ENCODE data around the gene ZNF543. TPM values are rescaled to one million over a fixed set of nuclear protein-coding genes. Genes with fewer than 3 reads are reported as not detected.
"Not testable (repeated sequence)": the region's sequence is repeated elsewhere in the genome, so short reads cannot be mapped to it uniquely, and the experiment has no call there.

ZNF543 gene
- total RNA-seq = 10 to 100 TPM in 1 of 6 donors, 1 to 10 TPM in 5; 3.4 to 10.5 (median 6.0) TPM

GRCh38 chr19:57320180-57321084, at the start of gene ZNF543:
TSS of gene ZNF543 (plus strand) at chr19:57320472. CDS start at chr19:57320854, 382 bp downstream.
- Histone ChIP-seq H3K4me3 (peak within 1 kb of the TSS; percentile 46 to 97 (median 86)), H3K9me3 (peaks cover 0 to 6% (median 3%) of the 10 kb centered on the region in 4 donors), H3K36me3 (peaks cover 4 to 22% (median 22%) of the 10 kb centered on the region in 4 donors), H3K27me3 (peaks cover 0 to 4% (median 0%) of the 10 kb centered on the region in 4 donors), H3K27ac (peak within 1 kb of the TSS; percentile 82 to 92 (median 88)), H3K4me1 (peaks cover 14 to 23% (median 18%) of the 10 kb centered on the region in 4 donors)
- WGBS, 2 donors = 1% methylated on average over 18 to 50 of the region's 71 CpGs
- DNase-seq (peak; percentile 96 to 98), ATAC-seq (ENCODE audit: low FRiP score in 2 of 2) (peak; percentile 99)
- TF ChIP-seq CTCF (IDR thresholded peaks at IDR 0.05) (peak in 1 of 6 experiments; percentile 22), POLR2A (IDR thresholded peaks at IDR 0.05) (peak; percentile 54 to 78 (median 58)), EP300 (IDR thresholded peaks at IDR 0.05) (no peak), POLR2AphosphoS5 (IDR thresholded peaks at IDR 0.05) (peak; percentile 88 to 91)

GRCh38 chr19:57271280-57271679, 49.0 kb upstream of the ZNF543 start:
- TF ChIP-seq POLR2AphosphoS5 (IDR thresholded peaks at IDR 0.05) (no peak), EP300 (IDR thresholded peaks at IDR 0.05) (no peak), POLR2A (IDR thresholded peaks at IDR 0.05) (no peak), CTCF (IDR thresholded peaks at IDR 0.05) (no peak)
- no peak for ATAC-seq (ENCODE audit: low FRiP score in 2 of 2)
- Histone ChIP-seq H3K4me1 (no peaks in the 10 kb centered on the region), H3K9me3 (no peaks in the 10 kb centered on the region), H3K27ac (no peak overlapping the region), H3K27me3 (no peaks in the 10 kb centered on the region), H3K36me3 (peaks cover 0 to 6% (median 4%) of the 10 kb centered on the region in 4 donors), H3K4me3 (no peak overlapping the region)
- 95 to 97% methylated on average over 7 to 8 of the region's 8 CpGs for WGBS, 2 donors
- no peak for DNase-seq

- no peak overlapping the region for H3K4me3 ChIP-seq
- WGBS, 2 donors = 35 to 97% methylated on average over 1 of the region's 1 CpG
- DNase-seq = no peak
These were observed 47.3 kb upstream of the ZNF543 start for GRCh38 chr19:57273014-57273413.

GRCh38 chr19:57276430-57276829, 43.8 kb upstream of the ZNF543 start:
- no peak for DNase-seq
- TF ChIP-seq POLR2AphosphoS5 (IDR thresholded peaks at IDR 0.05) (no peak), CTCF (IDR thresholded peaks at IDR 0.05) (no peak)
- no peak overlapping the region for H3K4me3 ChIP-seq
- no peak overlapping the region for H3K27ac ChIP-seq
- peaks cover 3 to 12% (median 10%) of the 10 kb centered on the region in 4 donors for H3K4me1 ChIP-seq
- peaks cover 0 to 7% (median 4%) of the 10 kb centered on the region in 4 donors for H3K36me3 ChIP-seq
- H3K27me3 ChIP-seq = no peaks in the 10 kb centered on the region
- no peaks in the 10 kb centered on the region for H3K9me3 ChIP-seq
- WGBS, 2 donors = 84 to 86% methylated on average over 1 of the region's 1 CpG
- ATAC-seq (ENCODE audit: low FRiP score in 2 of 2) = no peak

More at GRCh38 chr19:57273014-57273413, 47.3 kb upstream of the ZNF543 start:
- ATAC-seq (ENCODE audit: low FRiP score in 2 of 2) = no peak
- TF ChIP-seq POLR2A (IDR thresholded peaks at IDR 0.05) = no peak
- no peak for TF ChIP-seq EP300 (IDR thresholded peaks at IDR 0.05)
- TF ChIP-seq CTCF (IDR thresholded peaks at IDR 0.05) = no peak
- TF ChIP-seq POLR2AphosphoS5 (IDR thresholded peaks at IDR 0.05) = no peak
- H3K36me3 ChIP-seq = peaks cover 0 to 7% (median 4%) of the 10 kb centered on the region in 4 donors
- H3K9me3 ChIP-seq = no peaks in the 10 kb centered on the region
- H3K27ac ChIP-seq = no peak overlapping the region
- no peaks in the 10 kb centered on the region for H3K27me3 ChIP-seq
- no peaks in the 10 kb centered on the region for H3K4me1 ChIP-seq

GRCh38 chr19:57278481-57278880, 41.8 kb upstream of the ZNF543 start:
- DNase-seq; H3K4me3 ChIP-seq; H3K27me3 ChIP-seq; ATAC-seq (ENCODE audit: low FRiP score in 2 of 2); H3K9me3 ChIP-seq; H3K27ac ChIP-seq: not testable (repeated sequence)
- peaks cover 0 to 10% (median 4%) of the 10 kb centered on the region in 4 donors for H3K36me3 ChIP-seq
- WGBS, 2 donors = 92 to 93% methylated on average over 2 of the region's 2 CpGs
- H3K4me1 ChIP-seq = peaks cover 16 to 30% (median 24%) of the 10 kb centered on the region in 4 donors
